Heart left ventricle (tissue), 16 donors: ENCODE data around the gene CLDN6. TPM values are rescaled to one million over a fixed set of nuclear protein-coding genes. Genes with fewer than 3 reads are reported as not detected.

Experiments used
- ATAC-seq, 4 donors: fragments of 200-7000 bp; cut with Tn5 transposase; one replicate each; pipeline ENCODE4 v1.9.1; 2020 to 2022; ENCODE audit warnings: moderate library complexity in 4 of 4, mild to moderate bottlenecking in 3 of 4, moderate number of reproducible peaks in 1 of 4
- DNase-seq, 5 donors: peaks; one replicate each; pipeline ENCODE4 v3.0.0-alpha.2; 2020
- H3K27ac ChIP-seq, 12 donors: fragments of 200-600 bp; sonication (generic) in 4 of 12; one replicate each; pipeline versions ENCODE4 v1.5.0 to v1.8.0; 2016 to 2022; ENCODE audit warnings: mild to moderate bottlenecking in 2 of 12
- H3K27me3 ChIP-seq, 9 donors: fragments of 200-600 bp; sonication (generic) in 2 of 9; one replicate each; pipeline versions ENCODE4 v1.5.1 to v1.8.0; 2016 to 2022; ENCODE audit warnings: mild to moderate bottlenecking in 3 of 9
- H3K36me3 ChIP-seq, 9 donors: fragments of 200-600 bp; sonication (generic) in 2 of 9; one replicate each; pipeline versions ENCODE4 v1.5.0 to v1.8.0; 2018 to 2022; ENCODE audit warnings: mild to moderate bottlenecking in 2 of 9
- H3K4me1 ChIP-seq, 12 donors: fragments of 200-600 bp; sonication (generic) in 4 of 12; one replicate each; pipeline versions ENCODE4 v1.5.0 to v1.8.0; 2016 to 2022; ENCODE audit warnings: mild to moderate bottlenecking in 3 of 12
- H3K4me3 ChIP-seq, 12 donors: fragments of 200-600 bp; sonication (generic) in 4 of 12; one replicate each; pipeline versions ENCODE4 v1.5.0 to v1.8.0; 2017 to 2022; ENCODE audit warnings: mild to moderate bottlenecking in 9 of 12, moderate library complexity in 4 of 12
- H3K9me3 ChIP-seq, 12 donors: fragments of 200-600 bp; sonication (generic) in 4 of 12; one replicate each; pipeline versions ENCODE4 v1.5.0 to v1.8.0; 2016 to 2022; ENCODE audit warnings: mild to moderate bottlenecking in 1 of 12
- POLR2A ChIP-seq, 2 donors: fragments of 450-650 bp; IDR thresholded peaks; one replicate each; pipeline ENCODE4 v1.6.1; 2017; ENCODE audit warnings: antibody characterized with exemption in 2 of 2, mild to moderate bottlenecking in 2 of 2, moderate library complexity in 2 of 2
- WGBS, 4 donors: extraction: QIAGEN DNeasy Blood & Tissue Kit in 2 of 4; methylation state at CpG; one replicate each; pipeline versions ENCODE4 v1.1.5 to v1.1.7; 2013 to 2018; 5-methylcytosine and 5-hydroxymethylcytosine counted together
- intact Hi-C, 10 donors: fragments of 100-400 bp; cut with DNase I; formaldehyde crosslinking; loops; one replicate each; pipeline versions ENCODE4 v1.11.1 to v1.14.2; 2022
- polyA plus RNA-seq, 2 donors: library from polyadenylated mRNA; stranded (reverse); fragments of 200-250 nt; gene quantifications; one replicate each; pipeline ENCODE4 v1.2.3, GENCODE V29; 2013
- total RNA-seq, 9 donors: library from RNA; depleted of rRNA in 2 of 9; stranded (reverse); fragments of >200 nt in 2 of 9; fragmentation: NEBNext Ultra II Directional in 3 of 9; extraction: Animal tissue kit (Norgen Biotek cat#: 25700) in 3 of 9; gene quantifications; one replicate each; pipeline versions ENCODE4 v1.1.0 to v1.2.4, GENCODE V29; 2016 to 2023
- TF ChIP-seq, protein P1 (sequence below), 12 donors: fragments of 200-600 bp; sonication (generic) in 4 of 12; IDR thresholded peaks; one replicate each; pipeline versions ENCODE4 v1.5.0 to v1.8.0; 2018 to 2022; ENCODE audit warnings: antibody characterized with exemption in 12 of 12, mild to moderate bottlenecking in 5 of 12
- donor health status: ischemic (EF 13 %, LVEDD 7.1; RV severe dilation, severe dysfunction).
- donor health status: healthy with polysubstance abuse.
- donor health status: DM: no; HTN: yes; CAD: no.
- donor health status: DM: no; HTN: no; CAD: no.
- donor health status: ischemic (EF 25% LVEDD 6.9; RV normal size, moderate dysfunction).
- donor health status: ischemic (EF 25% LVEDD 5.7; RV mildly dilated, moderate dysfunction).
- donor health status: healthy.
- donor health status: DM: yes; HTN: yes; CAD: no.
- donor health status: ischemic (EF 35%, LVEDD 5.7; RV mildly dilated, moderate dysfunction).
- donor health status: nonischemic (EF 11% LVEDD 7.7; RV severe dilation, severe dysfunction).
- donor health status: DM: yes; HTN: yes; CAD: no.
- donor health status: PGD.
- donor health status: ischemic (EF 29% LVEDD 5.4; RV normal size, mild dysfunction).
- donor health status: nonischemic (EF 23%, LVEDD 6.1; RV moderate dilation, normal function).

The CLDN6 gene
- total and polyA plus RNA-seq, 11 donors = 0.04 TPM; not detected in 10

DNA sequence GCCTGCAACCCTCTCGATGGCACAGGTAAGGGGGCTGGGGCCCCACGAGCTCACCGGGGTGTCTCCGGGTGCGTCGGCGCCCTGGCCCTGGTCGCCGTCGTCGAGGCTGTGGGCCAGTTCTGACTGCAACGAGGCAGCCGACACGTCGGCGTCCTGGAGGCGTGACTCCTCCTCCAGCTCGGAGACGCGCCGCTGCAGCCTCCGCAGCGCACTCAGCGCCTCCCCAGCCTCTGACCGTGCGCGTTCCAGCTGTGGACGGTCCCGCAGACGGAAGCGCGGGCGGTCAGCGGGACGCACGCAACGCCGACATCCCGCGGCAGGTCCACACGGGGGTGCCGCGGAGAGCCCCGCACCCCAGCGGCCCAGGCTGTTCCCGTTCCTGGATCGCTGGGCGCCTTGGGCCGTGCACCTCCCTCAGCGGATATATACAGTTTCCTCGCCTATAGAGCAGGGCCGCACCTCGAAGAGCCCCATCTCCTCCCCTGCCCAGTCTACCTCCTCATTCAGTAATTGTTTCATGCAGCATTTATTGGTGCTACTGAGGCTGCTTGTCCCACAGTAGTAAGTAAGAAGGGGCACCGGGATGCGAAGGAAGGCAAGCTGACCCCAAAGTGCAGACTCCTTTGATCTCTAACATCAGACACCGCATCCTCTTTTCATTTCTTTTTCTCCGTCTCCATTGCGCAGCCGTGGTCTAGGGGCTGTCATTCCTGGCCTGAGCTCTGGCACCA, 11.7 kb upstream of the CLDN6 start:
- 10 to 34% (median 22%) methylated on average over 18 to 59 of the region's 59 CpGs for WGBS, 4 donors
- intact Hi-C loops = loop anchor here in 1 of 10 donors (5.0 kb wide), 1 partner anchor 138 kb away; no protein-coding TSS in a partner anchor
- peak in 1 of 4 donors; percentile 8 for ATAC-seq

GRCh38 chr16:3028716-3029319, 10.8 kb upstream of the CLDN6 start:
- Histone ChIP-seq H3K9me3 (no peaks in the 10 kb centered on the region), H3K36me3 (peaks cover 0 to 23% (median 19%) of the 10 kb centered on the region in 9 donors), H3K4me3 (peak overlapping the region in 1 of 12 donors; percentile 2), H3K4me1 (peaks cover 0 to 41% (median 18%) of the 10 kb centered on the region in 12 donors), H3K27me3 (peaks cover 7 to 54% (median 29%) of the 10 kb centered on the region in 9 donors), H3K27ac (no peak overlapping the region)
- TF ChIP-seq, protein P1, sequence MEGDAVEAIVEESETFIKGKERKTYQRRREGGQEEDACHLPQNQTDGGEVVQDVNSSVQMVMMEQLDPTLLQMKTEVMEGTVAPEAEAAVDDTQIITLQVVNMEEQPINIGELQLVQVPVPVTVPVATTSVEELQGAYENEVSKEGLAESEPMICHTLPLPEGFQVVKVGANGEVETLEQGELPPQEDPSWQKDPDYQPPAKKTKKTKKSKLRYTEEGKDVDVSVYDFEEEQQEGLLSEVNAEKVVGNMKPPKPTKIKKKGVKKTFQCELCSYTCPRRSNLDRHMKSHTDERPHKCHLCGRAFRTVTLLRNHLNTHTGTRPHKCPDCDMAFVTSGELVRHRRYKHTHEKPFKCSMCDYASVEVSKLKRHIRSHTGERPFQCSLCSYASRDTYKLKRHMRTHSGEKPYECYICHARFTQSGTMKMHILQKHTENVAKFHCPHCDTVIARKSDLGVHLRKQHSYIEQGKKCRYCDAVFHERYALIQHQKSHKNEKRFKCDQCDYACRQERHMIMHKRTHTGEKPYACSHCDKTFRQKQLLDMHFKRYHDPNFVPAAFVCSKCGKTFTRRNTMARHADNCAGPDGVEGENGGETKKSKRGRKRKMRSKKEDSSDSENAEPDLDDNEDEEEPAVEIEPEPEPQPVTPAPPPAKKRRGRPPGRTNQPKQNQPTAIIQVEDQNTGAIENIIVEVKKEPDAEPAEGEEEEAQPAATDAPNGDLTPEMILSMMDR (IDR thresholded peaks at IDR 0.05) = no peak
- TF ChIP-seq POLR2A (IDR thresholded peaks at IDR 0.05) = no peak
- WGBS, 4 donors = 25 to 50% (median 33%) methylated on average over 6 to 15 of the region's 15 CpGs
- DNase-seq (no peak), ATAC-seq (no peak)
- intact Hi-C loops = no loop called here

More for the DNA sequence above, 11.7 kb upstream of the CLDN6 start:
- H3K9me3 ChIP-seq = no peaks in the 10 kb centered on the region
- TF ChIP-seq, protein P1 (IDR thresholded peaks at IDR 0.05) = no peak
- TF ChIP-seq POLR2A (IDR thresholded peaks at IDR 0.05) = no peak
- peaks cover 0 to 23% (median 19%) of the 10 kb centered on the region in 9 donors for H3K36me3 ChIP-seq
- peak in 1 of 5 donors; percentile 77 for DNase-seq
- peak overlapping the region in 7 of 12 donors; percentile 2 to 44 (median 21) for H3K4me3 ChIP-seq
- H3K4me1 ChIP-seq = peaks cover 0 to 36% (median 14%) of the 10 kb centered on the region in 12 donors
- H3K27me3 ChIP-seq = peaks cover 8 to 61% (median 37%) of the 10 kb centered on the region in 9 donors
- H3K27ac ChIP-seq = no peak overlapping the region

DNA sequence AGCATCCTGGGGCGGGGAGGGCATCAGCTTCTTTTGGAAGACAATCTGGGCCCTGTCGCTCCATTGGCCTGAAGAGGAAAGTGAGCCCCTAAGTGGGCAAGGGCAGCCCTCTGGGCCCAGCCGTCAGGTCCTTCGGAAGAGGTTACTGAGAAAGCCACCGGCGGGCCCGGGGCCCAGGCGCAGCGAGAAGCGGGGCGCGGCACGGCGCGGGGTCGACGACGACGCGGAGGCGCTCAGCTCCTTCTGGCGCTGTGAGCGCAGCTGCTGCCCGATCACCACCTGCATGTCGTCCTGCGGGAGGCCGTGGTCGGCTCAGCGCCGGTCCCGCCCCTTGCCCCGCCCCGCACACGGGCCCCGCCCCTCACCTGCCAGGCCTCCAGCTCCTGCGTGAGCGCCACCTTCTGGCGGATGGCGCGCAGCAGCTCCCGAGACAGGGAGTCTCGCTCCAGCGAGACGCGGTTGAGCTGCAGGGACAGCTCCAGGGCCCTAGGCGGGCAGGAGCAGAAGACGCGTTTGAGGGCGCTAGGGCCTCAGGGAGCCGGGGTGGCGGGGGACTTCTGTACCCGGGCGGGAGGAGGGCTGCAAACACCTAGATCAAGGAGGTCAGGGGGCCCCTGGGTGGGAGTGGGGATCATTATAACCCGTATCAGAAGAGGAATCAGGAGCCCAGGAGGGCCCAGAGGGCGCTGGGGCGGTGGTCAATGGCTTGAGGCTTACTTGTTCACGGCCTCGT, 10.2 kb upstream of the CLDN6 start:
- peaks cover 0 to 48% (median 23%) of the 10 kb centered on the region in 12 donors for H3K4me1 ChIP-seq
- no peak overlapping the region for H3K27ac ChIP-seq
- intact Hi-C loops = no loop called here

More for the DNA sequence above, 10.2 kb upstream of the CLDN6 start:
- peaks cover 6 to 48% (median 29%) of the 10 kb centered on the region in 9 donors for H3K27me3 ChIP-seq
- ATAC-seq (peak in 3 of 4 donors; percentile 32 to 34 (median 34)), DNase-seq (peak; percentile 64 to 91 (median 83))
- peaks cover 0 to 23% (median 19%) of the 10 kb centered on the region in 9 donors for H3K36me3 ChIP-seq
- 20 to 43% (median 25%) methylated on average over 6 to 58 of the region's 58 CpGs for WGBS, 4 donors
- no peaks in the 10 kb centered on the region for H3K9me3 ChIP-seq
- TF ChIP-seq, protein P1 (IDR thresholded peaks at IDR 0.05) = peak; percentile 55 to 77 (median 64)
- no peak for TF ChIP-seq POLR2A (IDR thresholded peaks at IDR 0.05)
- H3K4me3 ChIP-seq = peak overlapping the region in 2 of 12 donors; percentile 2 to 26
